HepG2 (cell line): Measurements from ENCODE around the gene TBC1D16. TPM values are rescaled to one million over a fixed set of nuclear protein-coding genes. Genes with fewer than 3 reads are reported as not detected.

Source experiments
- ATAC-seq: fragments of 200-7000 bp; cut with Tn5 transposase; 3 replicates; pipeline ENCODE4 v1.9.1; 2020; ENCODE audit warnings: mild to moderate bottlenecking, moderate library complexity
- BruUV-seq: library from RNA; stranded (reverse); fragments of 400-500 nt; replicated peaks from 2 replicates; lab custom pipeline; 2021; lab: Mats Ljungman, UMichigan
- CTCF ChIA-PET: fragments of 300-600 bp; formaldehyde crosslinking; extraction: SDS; loops from one replicate; lab custom pipeline; 2021; ENCODE audit warnings: low total read pairs, inconsistent platforms, low intra/inter-chr PET ratio; lab: Yijun Ruan, JAX
- POLR2A ChIA-PET: fragments of 350-600 bp; sonication (Branson Sonifier 250); formaldehyde crosslinking; loops from one replicate; lab custom pipeline; 2020; ENCODE audit warnings: antibody characterized with exemption, inconsistent platforms; lab: Yijun Ruan, JAX
- DNase-seq: peaks from one replicate; pipeline ENCODE4 v3.0.0-alpha.2; 2015; ENCODE audit warnings: low spot score
- FAIRE-seq: peaks from 3 replicates; lab custom pipeline; 2011; peaks lifted over from hg19 to GRCh38; lab: Jason Lieb, UNC
- H2AFZ ChIP-seq: one replicate; pipeline ENCODE4 v1.6.1; 2011; ENCODE audit warnings: low read length, inconsistent platforms
- H3K27ac ChIP-seq: fragments of 300-600 bp; 3 replicates; pipeline ENCODE4 v1.8.0; 2011; ENCODE audit warnings: mixed run types, mild to moderate bottlenecking, mixed read lengths, low read length, inconsistent platforms; ENCODE audit not compliant: insufficient read depth; ENCODE audit errors: extremely low read length
- H3K27me3 ChIP-seq, 2 experiments: fragments of 200-600 bp in 1 of 2; 2 replicates in 1 of 2; 3 replicates in 1 of 2; pipeline versions ENCODE4 v1.6.0 to v1.8.0; 2011; ENCODE audit warnings: low read length in 2 of 2, mild to moderate bottlenecking in 2 of 2, moderate library complexity in 2 of 2, inconsistent platforms in 1 of 2; ENCODE audit not compliant: insufficient read depth in 2 of 2, control insufficient read depth in 1 of 2
- H3K36me3 ChIP-seq, 2 experiments: fragments of 200-600 bp in 1 of 2; replicated peaks in 1 of 2; 2 replicates in 1 of 2; 3 replicates in 1 of 2; pipeline versions ENCODE4 v1.5.1 to v1.8.0; 2011; ENCODE audit warnings: low read length in 2 of 2, inconsistent platforms in 1 of 2; ENCODE audit not compliant: insufficient read depth in 2 of 2, control insufficient read depth in 1 of 2
- H3K4me1 ChIP-seq: 2 replicates; pipeline ENCODE4 v1.5.1; 2012; ENCODE audit warnings: low read length, inconsistent platforms; ENCODE audit not compliant: insufficient read depth
- H3K4me2 ChIP-seq: 2 replicates; pipeline ENCODE4 v1.6.0; 2011; ENCODE audit warnings: low read depth, low read length, inconsistent platforms
- H3K4me3 ChIP-seq, 3 experiments: fragments of 200-600 bp in 1 of 3; sonication (generic), shearing (Covaris generic) in 1 of 3; replicated peaks in 1 of 3; 2 replicates each; pipeline ENCODE4 v1.5.1; 2011 to 2016; ENCODE audit warnings: low read length in 3 of 3, inconsistent platforms in 2 of 3, low read depth in 2 of 3, mild to moderate bottlenecking in 2 of 3, control low read depth in 1 of 3, mixed read lengths in 1 of 3; ENCODE audit not compliant: insufficient read depth in 1 of 3
- H3K79me2 ChIP-seq: one replicate; pipeline ENCODE4 v1.6.1; 2011; ENCODE audit warnings: low read length, inconsistent platforms; ENCODE audit not compliant: insufficient read depth
- H3K9ac ChIP-seq: 2 replicates; pipeline ENCODE4 v1.6.0; 2011; ENCODE audit warnings: mild to moderate bottlenecking, low read depth, low read length, inconsistent platforms; ENCODE audit not compliant: insufficient read depth
- H3K9me3 ChIP-seq: 2 replicates; pipeline ENCODE4 v1.5.1; 2012; ENCODE audit warnings: mild to moderate bottlenecking, low read length
- H4K20me1 ChIP-seq: 2 replicates; pipeline ENCODE4 v1.6.0; 2011; ENCODE audit warnings: inconsistent platforms, mild to moderate bottlenecking, low read length, moderate library complexity; ENCODE audit not compliant: insufficient read depth
- AKNA ChIP-seq: sonication (generic); formaldehyde crosslinking; IDR thresholded peaks from 2 replicates; pipeline ENCODE4 v1.4.0; 2020; ENCODE audit warnings: missing genetic modification reagents, borderline replicate concordance
- CBX2 ChIP-seq, 2 experiments: fragments of 200-600 bp in 1 of 2; sonication (generic); formaldehyde crosslinking in 1 of 2; IDR thresholded peaks; 2 replicates each; pipeline versions ENCODE4 v1.7.0 to v1.8.1; 2018 to 2022; ENCODE audit warnings: low read depth in 2 of 2, low read length in 1 of 2, mild to moderate bottlenecking in 1 of 2, missing genetic modification reagents in 1 of 2
- HMGXB3 ChIP-seq: sonication (generic); formaldehyde crosslinking; IDR thresholded peaks from 2 replicates; pipeline ENCODE4 v1.4.0; 2020; ENCODE audit warnings: missing genetic modification reagents, borderline replicate concordance
- TSC22D2 ChIP-seq: sonication (generic); formaldehyde crosslinking; IDR thresholded peaks from 2 replicates; pipeline ENCODE4 v1.5.1; 2020; ENCODE audit warnings: missing genetic modification reagents, mild to moderate bottlenecking, borderline replicate concordance
- ZBTB14 ChIP-seq: sonication (generic); formaldehyde crosslinking; IDR thresholded peaks from 2 replicates; pipeline ENCODE4 v1.4.0; 2020; ENCODE audit warnings: missing genetic modification reagents
- WGBS: methylation state at CpG from one replicate; pipeline ENCODE4 v1.1.6; 2017; ENCODE audit warnings: low lambda C conversion rate; 5-methylcytosine and 5-hydroxymethylcytosine counted together
- in situ Hi-C: cut with HindIII; loops from 2 replicates; pipeline ENCODE4 v1.10.0; 2017; ENCODE audit warnings: low pct_unique_long_range_greater_than_20kb; ENCODE audit not compliant: extremely low pct_ligation_motif_present
- intact Hi-C: fragments of 100-400 bp; cut with micrococcal nuclease; formaldehyde crosslinking; loops from one replicate; pipeline ENCODE4 v1.10.0; 2022; ENCODE audit not compliant: unreplicated experiment
- polyA plus RNA-seq, 8 experiments: library from polyadenylated mRNA; depleted of rRNA in 3 of 8; stranded (reverse) in 7 of 8; unstranded in 1 of 8; fragments of >200 nt; fragmentation: Illumina TruSeq in 4 of 8; extraction: Trizol in 4 of 8; gene quantifications; 2 replicates each; pipeline versions ENCODE4 v1.2.1 to v1.2.3, GENCODE V29; 2011 to 2016; ENCODE audit warnings: low read depth in 4 of 8, missing spikeins in 1 of 8, mixed read lengths in 1 of 8; ENCODE audit not compliant: insufficient read depth in 1 of 8
- total RNA-seq, 5 experiments: library from RNA; depleted of rRNA; stranded (reverse); fragments of >200 nt; fragmentation: Illumina TruSeq; extraction: Trizol; gene quantifications; 2 replicates each; pipeline ENCODE4 v1.2.3, GENCODE V29; 2016; ENCODE audit warnings: low read depth in 1 of 5

TBC1D16 gene
- total and polyA plus RNA-seq, 2 of the 13 experiments (the other 11 are each of a cell fraction or from before 2014, with no cell fraction given), result 14.9 to 24.9 TPM

- Histone ChIP-seq H3K27me3 (no peaks in the 10 kb centered on the region), H3K4me2 (no peak overlapping the region), H3K9me3 (no peaks in the 10 kb centered on the region), H3K4me1 (no peaks in the 10 kb centered on the region), H3K4me3 (no peak overlapping the region), H3K36me3 (peaks cover 14 to 33% of the 10 kb centered on the region in 2 experiments; a peak in 4 of 5 replicates), H3K9ac (no peak overlapping the region), H3K27ac (no peak overlapping the region), H2AFZ (no peak overlapping the region), H3K79me2 (peaks cover 6% of the 10 kb centered on the region), H4K20me1 (no peaks in the 10 kb centered on the region)
- intact Hi-C loops (no loop called here), in situ Hi-C loops (no loop called here)
- POLR2A ChIA-PET, result interaction anchor here (0.6 to 1.0 kb wide), 2 partner anchors 12 to 146 kb away, joined by 3 read pairs; no protein-coding TSS in a partner anchor
- TF ChIP-seq CBX2 (IDR thresholded peaks at IDR 0.05; ENCODE audit: low read depth, low read length) (no peak), CBX2 (CRISPR knock-in tag; IDR thresholded peaks at IDR 0.05; ENCODE audit: low read depth) (no peak), AKNA (CRISPR knock-in tag) (no peak), TSC22D2 (CRISPR knock-in tag) (no peak), ZBTB14 (CRISPR knock-in tag) (no peak), HMGXB3 (CRISPR knock-in tag) (no peak)
- no peak for ATAC-seq
- 96% methylated on average over 13 of the region's 14 CpGs for WGBS
- no peak for FAIRE-seq
- BruUV-seq, result no TSS peak
- CTCF ChIA-PET, result no interaction called here
- DNase-seq, result no peak
These were observed 59.2 kb downstream of the TBC1D16 start for GRCh38 chr17:79976451-79976850.
